ENCODE results near the gene LMAN1L. TPM values are rescaled to one million over a fixed set of nuclear protein-coding genes. Genes with fewer than 3 reads are reported as not detected.

Gene LMAN1L
- total RNA-seq, 2 donors from 2014 or later = not detected

DNA sequence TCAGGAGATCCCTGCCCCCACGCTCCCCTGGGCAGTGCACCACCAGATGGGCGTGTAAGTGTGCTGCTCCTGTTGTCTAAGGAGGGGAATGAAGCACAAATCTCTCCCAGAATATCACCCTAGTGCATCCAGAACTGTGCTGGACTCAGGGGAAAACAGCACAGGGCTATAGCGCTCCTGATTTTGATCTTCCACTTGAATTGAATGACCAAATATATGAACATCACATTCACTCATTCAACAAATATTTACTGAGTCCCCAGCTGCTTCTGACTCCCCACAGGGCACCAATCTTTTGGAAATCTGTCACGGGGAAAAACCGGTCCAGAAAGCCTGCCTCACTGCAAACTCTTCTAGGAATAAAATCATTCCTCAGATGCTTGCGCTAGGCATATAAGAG is 16.2 kb downstream of the LMAN1L start:
- intact Hi-C loops (cut with DNase I) = no loop called here
- ATAC-seq = no peak
- DNase-seq = no peak
- 52 to 67% methylated on average over 5 to 6 of the region's 6 CpGs for WGBS, 2 donors
- Histone ChIP-seq H3K9me3 (no peaks in the 10 kb centered on the region), H3K27ac (no peak overlapping the region), H3K4me3 (no peak overlapping the region), H3K27me3 (peaks cover 0 to 18% of the 10 kb centered on the region in 2 donors), H3K36me3 (replicated peaks in 1 of 2; ENCODE audit: insufficient read depth in 1 of 2, low read depth in 2 of 2) (no peaks in the 10 kb centered on the region), H3K4me1 (peaks cover 6% of the 10 kb centered on the region)
- no peak for TF ChIP-seq POLR2A (IDR thresholded peaks at IDR 0.05)
- TF ChIP-seq CTCF (IDR thresholded peaks at IDR 0.05) = no peak

DNA sequence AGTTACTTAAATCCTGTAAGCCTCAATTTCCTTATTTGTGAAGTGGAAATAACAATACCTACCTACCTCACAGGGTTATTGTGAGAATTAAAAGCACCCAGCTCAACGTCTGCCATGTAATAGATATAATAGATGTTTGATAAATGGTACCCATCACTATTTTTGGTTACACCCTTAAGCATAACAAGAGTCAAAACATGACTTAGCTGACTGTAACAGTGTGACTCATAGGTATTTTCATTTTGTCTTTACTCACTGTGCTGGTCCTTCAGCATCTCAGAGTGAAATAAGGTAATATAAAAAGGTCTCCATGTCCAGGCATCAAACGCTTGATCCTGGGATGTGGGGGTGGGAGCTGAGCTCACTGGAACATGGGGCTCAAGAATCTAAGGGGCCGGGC is 16.9 kb downstream of the LMAN1L start:
- Histone ChIP-seq H3K9me3 (no peaks in the 10 kb centered on the region), H3K27me3 (peaks cover 0 to 18% of the 10 kb centered on the region in 2 donors), H3K27ac (no peak overlapping the region), H3K4me3 (no peak overlapping the region), H3K36me3 (replicated peaks in 1 of 2; ENCODE audit: insufficient read depth in 1 of 2, low read depth in 2 of 2) (no peaks in the 10 kb centered on the region), H3K4me1 (peaks cover 6% of the 10 kb centered on the region)
- intact Hi-C loops (cut with DNase I) = no loop called here
- TF ChIP-seq CTCF (IDR thresholded peaks at IDR 0.05) = no peak
- no peak for TF ChIP-seq POLR2A (IDR thresholded peaks at IDR 0.05)
- DNase-seq (no peak), ATAC-seq (no peak)
- 49 to 75% methylated on average over 3 of the region's 3 CpGs for WGBS, 2 donors

DNA sequence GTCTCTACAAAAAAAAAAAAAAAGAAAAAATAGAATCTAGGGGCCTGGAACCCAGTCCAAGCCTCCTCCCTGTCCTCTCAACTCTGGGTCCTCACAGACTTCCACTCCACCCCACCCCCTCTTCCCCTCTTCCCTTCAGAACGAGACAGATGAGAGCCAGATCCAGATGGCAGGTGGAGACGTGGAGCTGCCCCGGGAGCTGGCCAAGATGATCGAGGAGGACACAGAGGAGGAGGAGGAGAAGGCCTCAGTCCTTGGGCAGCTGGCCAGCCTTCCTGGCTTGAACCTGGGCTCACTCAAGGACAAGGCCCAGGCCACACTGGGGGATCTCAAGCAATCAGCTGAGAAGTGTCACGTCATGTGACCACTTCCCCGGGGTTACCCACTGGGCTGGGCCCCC is 17.4 kb downstream of the LMAN1L start:
- Histone ChIP-seq H3K9me3 (no peaks in the 10 kb centered on the region), H3K27me3 (peaks cover 0 to 18% of the 10 kb centered on the region in 2 donors), H3K36me3 (replicated peaks in 1 of 2; ENCODE audit: insufficient read depth in 1 of 2, low read depth in 2 of 2) (no peaks in the 10 kb centered on the region), H3K4me1 (peaks cover 6% of the 10 kb centered on the region), H3K4me3 (no peak overlapping the region), H3K27ac (no peak overlapping the region)
- TF ChIP-seq CTCF (IDR thresholded peaks at IDR 0.05) (no peak), POLR2A (IDR thresholded peaks at IDR 0.05) (no peak)
- intact Hi-C loops (cut with DNase I) = no loop called here
- WGBS, 2 donors = 34 to 42% methylated on average over 3 to 6 of the region's 6 CpGs
- DNase-seq = no peak
- no peak for ATAC-seq

DNA sequence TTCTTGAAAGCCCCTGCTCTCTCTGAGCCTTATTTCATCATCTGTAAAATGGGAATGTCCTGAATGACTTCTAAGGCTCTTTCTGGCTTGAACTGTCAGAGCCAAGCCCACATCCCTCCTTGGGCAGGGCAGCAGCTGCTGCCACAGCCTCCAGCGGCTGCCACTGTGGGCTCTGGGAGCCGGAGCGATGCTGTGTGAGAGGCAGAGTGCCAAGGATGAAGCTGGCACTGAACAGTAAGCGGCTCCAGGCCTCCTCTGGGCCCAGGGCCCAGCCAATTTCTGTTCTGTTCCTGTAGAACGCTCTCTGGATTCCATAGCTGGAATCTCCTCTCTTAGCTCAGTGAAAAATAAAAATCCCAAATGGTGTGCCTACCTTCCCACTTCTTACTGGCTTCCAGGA is 18.2 kb downstream of the LMAN1L start:
- Histone ChIP-seq H3K4me1 (peaks cover 6% of the 10 kb centered on the region), H3K27ac (no peak overlapping the region), H3K9me3 (no peaks in the 10 kb centered on the region), H3K27me3 (peaks cover 0 to 18% of the 10 kb centered on the region in 2 donors), H3K36me3 (replicated peaks in 1 of 2; ENCODE audit: insufficient read depth in 1 of 2, low read depth in 2 of 2) (no peaks in the 10 kb centered on the region), H3K4me3 (no peak overlapping the region)
- TF ChIP-seq CTCF (IDR thresholded peaks at IDR 0.05) (no peak), POLR2A (IDR thresholded peaks at IDR 0.05) (no peak)
- 78% methylated on average over 5 of the region's 5 CpGs; no CpG with 5 or more reads in 1 of the 2 donors for WGBS, 2 donors
- DNase-seq = no peak
- no peak for ATAC-seq
- intact Hi-C loops (cut with DNase I) = no loop called here

GRCh38 chr15:74831813-74832495 is 19.3 kb downstream of the LMAN1L start:
- WGBS, 2 donors = 56 to 65% methylated on average over 8 to 15 of the region's 15 CpGs
- H3K4me1 ChIP-seq = peaks cover under 1% of the 10 kb centered on the region
- no peak for TF ChIP-seq POLR2A (IDR thresholded peaks at IDR 0.05)
- no peak for TF ChIP-seq CTCF (IDR thresholded peaks at IDR 0.05)
- peaks cover 0 to 14% of the 10 kb centered on the region in 2 donors for H3K27me3 ChIP-seq
- no peaks in the 10 kb centered on the region for H3K36me3 ChIP-seq (replicated peaks in 1 of 2; ENCODE audit: insufficient read depth in 1 of 2, low read depth in 2 of 2)
- H3K27ac ChIP-seq = no peak overlapping the region
- DNase-seq (no peak), ATAC-seq (no peak)
- no peak overlapping the region for H3K4me3 ChIP-seq
- intact Hi-C loops (cut with DNase I) = no loop called here
- no peaks in the 10 kb centered on the region for H3K9me3 ChIP-seq
